ENCODE results near the gene PRSS1.
"Not testable (repeated sequence)": the region's sequence is repeated elsewhere in the genome, so short reads cannot be mapped to it uniquely, and the experiment has no call there.

Gene PRSS1

DNA sequence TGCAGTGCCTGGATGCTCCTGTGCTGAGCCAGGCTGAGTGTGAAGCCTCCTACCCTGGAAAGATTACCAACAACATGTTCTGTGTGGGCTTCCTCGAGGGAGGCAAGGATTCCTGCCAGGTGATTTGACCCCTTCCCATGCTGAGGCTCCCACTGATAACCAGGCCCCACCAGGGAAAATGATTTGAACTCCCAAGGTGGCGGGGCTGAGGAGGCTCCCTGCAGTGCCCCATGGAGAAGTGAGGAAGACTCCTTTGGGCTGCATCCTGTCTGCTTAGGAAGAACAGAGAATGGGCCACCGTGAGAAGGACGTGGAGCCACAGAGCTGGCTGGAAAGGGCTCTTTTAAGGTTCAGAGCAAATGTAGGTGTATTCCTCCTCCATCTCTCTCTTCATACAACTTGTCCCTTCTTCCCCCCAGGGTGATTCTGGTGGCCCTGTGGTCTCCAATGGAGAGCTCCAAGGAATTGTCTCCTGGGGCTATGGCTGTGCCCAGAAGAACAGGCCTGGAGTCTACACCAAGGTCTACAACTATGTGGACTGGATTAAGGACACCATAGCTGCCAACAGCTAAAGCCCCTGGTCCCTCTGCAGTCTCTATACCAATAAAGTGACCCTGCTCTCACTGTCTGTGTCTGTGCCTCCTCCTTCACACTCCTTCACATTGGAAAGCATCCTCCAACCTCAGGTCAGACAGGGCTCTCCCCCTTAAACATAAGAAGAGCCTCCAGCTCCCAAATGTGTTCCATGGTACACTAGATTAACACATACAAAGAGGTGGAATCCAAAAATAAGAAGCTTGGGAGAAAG, 24.9 kb downstream of the PRSS1 start:
- DNase-seq (ENCODE audit: low spot score): no peak
- in situ Hi-C loops (cut with MboI; ENCODE audit: low pct_unique_long_range_greater_than_20kb, low sequenced_read_pairs, unreplicated experiment): no loop called here
- TF ChIP-seq, protein P1, sequence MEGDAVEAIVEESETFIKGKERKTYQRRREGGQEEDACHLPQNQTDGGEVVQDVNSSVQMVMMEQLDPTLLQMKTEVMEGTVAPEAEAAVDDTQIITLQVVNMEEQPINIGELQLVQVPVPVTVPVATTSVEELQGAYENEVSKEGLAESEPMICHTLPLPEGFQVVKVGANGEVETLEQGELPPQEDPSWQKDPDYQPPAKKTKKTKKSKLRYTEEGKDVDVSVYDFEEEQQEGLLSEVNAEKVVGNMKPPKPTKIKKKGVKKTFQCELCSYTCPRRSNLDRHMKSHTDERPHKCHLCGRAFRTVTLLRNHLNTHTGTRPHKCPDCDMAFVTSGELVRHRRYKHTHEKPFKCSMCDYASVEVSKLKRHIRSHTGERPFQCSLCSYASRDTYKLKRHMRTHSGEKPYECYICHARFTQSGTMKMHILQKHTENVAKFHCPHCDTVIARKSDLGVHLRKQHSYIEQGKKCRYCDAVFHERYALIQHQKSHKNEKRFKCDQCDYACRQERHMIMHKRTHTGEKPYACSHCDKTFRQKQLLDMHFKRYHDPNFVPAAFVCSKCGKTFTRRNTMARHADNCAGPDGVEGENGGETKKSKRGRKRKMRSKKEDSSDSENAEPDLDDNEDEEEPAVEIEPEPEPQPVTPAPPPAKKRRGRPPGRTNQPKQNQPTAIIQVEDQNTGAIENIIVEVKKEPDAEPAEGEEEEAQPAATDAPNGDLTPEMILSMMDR (IDR thresholded peaks at IDR 0.05; ENCODE audit: extremely low read depth, insufficient read depth, missing control alignments): no peak

DNA sequence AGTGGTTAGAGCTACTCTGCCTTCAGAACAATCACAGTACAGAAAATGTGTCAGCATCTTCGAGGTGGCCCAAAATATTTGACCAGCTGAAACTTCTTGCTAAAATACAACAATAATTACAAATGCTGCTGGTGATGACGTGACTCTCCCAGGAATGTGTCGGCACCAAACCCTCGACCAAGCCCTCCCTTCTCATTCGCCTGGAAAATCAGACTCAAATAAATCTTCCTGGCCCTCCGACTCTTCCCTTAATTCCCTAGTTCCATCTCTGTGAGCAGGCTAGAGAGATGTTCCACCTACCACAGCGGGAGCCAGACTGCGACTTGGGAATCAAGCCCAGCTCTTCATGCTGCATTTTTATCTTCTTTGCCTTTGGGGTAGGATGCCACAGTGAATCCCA, 25.6 kb downstream of the PRSS1 start:
- in situ Hi-C loops (cut with MboI; ENCODE audit: low pct_unique_long_range_greater_than_20kb, low sequenced_read_pairs, unreplicated experiment): no loop called here
- DNase-seq (ENCODE audit: low spot score): no peak
- TF ChIP-seq, protein P1 (IDR thresholded peaks at IDR 0.05; ENCODE audit: extremely low read depth, insufficient read depth, missing control alignments): no peak

DNA sequence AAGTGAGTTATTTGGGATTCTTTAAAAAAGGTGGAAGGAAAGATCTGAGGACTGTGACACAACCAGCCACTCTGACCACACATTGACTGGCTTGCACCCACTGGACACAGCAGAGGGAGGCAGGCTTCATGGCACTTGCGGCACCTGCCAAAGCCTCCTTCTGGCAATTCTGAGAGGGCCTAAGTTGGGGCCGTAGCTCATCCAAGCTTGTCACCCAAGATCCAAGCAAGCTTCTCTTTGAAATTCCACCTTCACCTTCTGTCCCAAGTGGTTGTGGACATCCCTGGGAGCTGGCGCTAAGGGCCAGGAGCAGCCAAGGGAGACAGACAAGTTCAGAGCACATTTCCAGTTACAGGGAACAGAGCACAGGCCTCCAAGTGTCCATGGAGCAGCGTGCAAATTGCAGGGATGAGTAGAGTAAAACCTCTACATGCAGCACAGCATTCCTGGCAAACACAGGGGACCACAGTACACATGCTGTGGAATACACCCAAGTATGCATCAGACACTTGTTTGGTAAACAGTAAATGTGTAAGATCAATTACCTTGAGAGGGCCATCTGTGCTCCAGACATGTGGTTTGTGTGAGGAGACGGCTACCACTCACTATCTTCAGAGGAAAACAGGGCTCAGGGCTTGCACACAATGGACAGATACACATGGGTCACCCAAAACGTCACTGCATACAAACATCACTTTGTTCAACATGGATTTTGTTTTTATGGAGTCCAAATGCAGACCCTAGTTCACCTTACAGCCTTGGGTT, 26.3 kb downstream of the PRSS1 start:
- in situ Hi-C loops (cut with MboI; ENCODE audit: low pct_unique_long_range_greater_than_20kb, low sequenced_read_pairs, unreplicated experiment); DNase-seq (ENCODE audit: low spot score): not testable (repeated sequence)

DNA sequence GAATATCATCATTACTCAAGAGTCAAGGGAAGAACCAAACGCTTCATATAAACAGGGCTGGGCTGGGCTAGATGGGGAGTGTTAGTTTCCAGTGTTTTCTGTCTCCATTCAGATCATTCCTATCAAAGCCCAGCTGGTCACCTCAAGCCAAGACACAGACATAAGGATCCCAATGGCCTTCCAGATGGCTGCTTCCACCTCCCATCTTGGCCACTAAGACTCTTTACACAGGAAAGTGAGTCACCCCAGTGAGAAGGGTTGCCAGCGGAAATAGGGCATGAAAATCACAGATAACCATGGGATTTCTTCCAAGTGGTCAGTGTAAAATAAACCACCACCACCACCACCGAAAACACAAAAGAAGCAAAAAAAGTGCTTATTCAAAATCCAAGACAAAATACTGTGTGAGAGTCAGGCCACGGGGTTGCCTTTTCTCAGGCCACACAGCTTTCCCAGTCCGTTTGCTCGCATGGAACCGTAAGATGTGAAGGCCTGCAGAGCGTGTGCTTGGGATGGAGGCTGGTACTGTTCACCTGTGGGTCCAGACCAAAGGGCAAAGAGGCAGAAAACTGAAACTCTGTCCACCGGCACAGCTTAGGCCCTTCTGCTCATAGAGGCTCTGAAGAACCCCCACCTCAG, 27.1 kb downstream of the PRSS1 start:
- TF ChIP-seq, protein P1 (IDR thresholded peaks at IDR 0.05; ENCODE audit: extremely low read depth, insufficient read depth, missing control alignments): no peak
- in situ Hi-C loops (cut with MboI; ENCODE audit: low pct_unique_long_range_greater_than_20kb, low sequenced_read_pairs, unreplicated experiment): no loop called here
- no peak for DNase-seq (ENCODE audit: low spot score)

DNA sequence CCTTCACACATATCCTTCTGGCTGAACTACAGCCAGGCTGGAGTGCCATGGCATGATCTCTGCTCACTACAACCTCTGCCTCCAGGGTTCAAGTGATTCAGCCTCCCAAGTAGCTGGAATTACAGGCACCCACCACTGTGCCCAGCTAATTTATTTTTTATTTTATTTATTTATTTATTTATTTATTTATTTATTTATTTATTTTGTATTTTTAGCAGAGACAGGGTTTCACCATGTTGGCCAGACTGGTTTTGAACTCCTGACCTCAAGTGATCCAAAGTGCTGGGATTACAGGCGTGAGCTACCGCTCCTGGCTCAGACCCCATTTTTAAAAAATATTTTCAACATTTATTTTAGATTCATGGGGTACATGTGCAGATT, 27.6 kb downstream of the PRSS1 start:
- in situ Hi-C loops (cut with MboI; ENCODE audit: low pct_unique_long_range_greater_than_20kb, low sequenced_read_pairs, unreplicated experiment); DNase-seq (ENCODE audit: low spot score): not testable (repeated sequence)

DNA sequence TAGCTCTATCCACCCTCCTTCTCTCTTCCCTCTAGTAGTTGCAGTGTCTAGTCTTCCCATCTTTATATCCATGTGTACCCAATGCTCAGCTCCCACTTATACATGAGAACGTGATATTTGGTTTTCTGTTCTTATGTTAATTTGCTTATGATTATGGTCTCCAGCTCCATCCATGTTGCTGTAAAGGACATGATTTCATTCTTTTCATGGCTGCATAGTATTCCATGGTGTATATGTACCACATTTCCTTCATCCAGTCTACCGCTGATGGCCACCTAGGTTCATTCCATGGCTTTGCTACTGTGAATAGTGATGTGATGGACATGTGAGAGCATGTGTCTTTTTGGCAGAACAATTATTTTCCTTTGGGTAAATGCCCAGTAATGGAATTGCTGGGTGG, 28.0 kb downstream of the PRSS1 start:
- TF ChIP-seq, protein P1 (IDR thresholded peaks at IDR 0.05; ENCODE audit: extremely low read depth, insufficient read depth, missing control alignments): no peak
- no peak for DNase-seq (ENCODE audit: low spot score)
- in situ Hi-C loops (cut with MboI; ENCODE audit: low pct_unique_long_range_greater_than_20kb, low sequenced_read_pairs, unreplicated experiment): no loop called here

DNA sequence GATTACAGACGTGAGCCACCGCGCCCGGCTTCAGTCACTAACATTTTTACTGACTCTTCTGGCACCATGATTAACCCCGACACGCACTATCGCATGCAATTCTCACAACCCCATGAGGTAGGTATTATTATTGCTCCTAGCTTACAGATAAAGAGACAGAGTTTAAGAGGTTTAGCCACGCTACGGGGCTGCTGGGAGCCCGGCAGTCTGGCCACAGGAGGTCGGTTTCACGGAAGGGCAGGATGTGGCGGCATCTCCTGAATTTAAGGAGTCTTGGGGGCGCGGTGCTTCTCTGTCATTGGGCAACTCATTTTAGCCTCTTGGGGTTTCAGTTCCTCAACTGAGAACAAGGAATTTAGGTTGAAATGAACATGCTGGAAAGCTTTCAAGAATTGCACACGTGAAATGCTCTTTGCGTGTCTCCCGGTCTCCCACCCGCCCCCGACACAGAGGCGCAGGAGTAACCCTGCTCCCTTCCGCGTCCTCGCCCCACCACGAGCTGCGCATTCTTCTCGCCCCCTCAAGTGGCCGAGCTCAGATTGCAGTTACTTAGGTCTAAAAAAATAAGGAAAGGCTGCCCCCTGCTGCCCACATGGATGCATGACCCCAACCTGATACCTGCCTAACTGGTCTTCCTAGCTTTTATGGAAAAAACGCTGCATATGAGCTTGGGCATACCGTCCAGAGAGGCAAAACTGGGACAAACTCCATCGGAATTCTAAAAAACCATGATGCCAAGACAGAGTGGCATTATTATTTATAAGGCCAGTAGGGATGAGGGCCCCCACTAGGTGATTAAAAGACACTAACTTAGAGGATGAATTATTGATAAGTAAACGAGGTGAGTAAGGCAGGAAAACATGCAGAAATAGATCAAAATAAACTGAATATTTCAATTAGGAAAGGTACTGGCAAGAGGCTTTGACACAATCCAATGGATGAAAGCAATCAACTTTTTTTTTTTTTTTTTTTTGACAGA, 33.9 kb downstream of the PRSS1 start:
- peak; percentile 82 for DNase-seq (ENCODE audit: low spot score)
- in situ Hi-C loops (cut with MboI; ENCODE audit: low pct_unique_long_range_greater_than_20kb, low sequenced_read_pairs, unreplicated experiment): loop anchor here (10.0 kb wide), 1 partner anchor 148 kb away; no protein-coding TSS in a partner anchor
- TF ChIP-seq, protein P1 (IDR thresholded peaks at IDR 0.05; ENCODE audit: extremely low read depth, insufficient read depth, missing control alignments): peak; percentile 96

All from GM13977 (cell line).